Stomach (tissue), 9 donors: ENCODE measurements around the gene ARFGEF3. TPM values are rescaled to one million over a fixed set of nuclear protein-coding genes. Genes with fewer than 3 reads are reported as not detected.
A peak's percentile ranks its signal among the peaks of the same experiment; 100 is the strongest.
"Not testable (repeated sequence)": the region's sequence is repeated elsewhere in the genome, so short reads cannot be mapped to it uniquely, and the experiment has no call there.

Experiments used
- DNase-seq, 2 donors: peaks; one replicate each; pipeline versions ENCODE4 v3.0.0 to v3.0.0-alpha.2; 2013 to 2019
- H3K27ac ChIP-seq, 5 donors: fragments of 200-600 bp in 4 of 5; sonication (generic) in 4 of 5; one replicate each; pipeline ENCODE4 v1.5.1; 2013 to 2019; ENCODE audit warnings: mild to moderate bottlenecking in 1 of 5, moderate library complexity in 1 of 5
- H3K27me3 ChIP-seq, 3 donors: fragments of 200-600 bp; sonication (generic); one replicate each; pipeline ENCODE4 v1.5.1; 2017 to 2019; ENCODE audit warnings: mixed run types in 1 of 3
- H3K36me3 ChIP-seq, 4 donors: fragments of 200-600 bp; sonication (generic); 1 replicate in 3 of 4; 2 replicates in 1 of 4; pipeline ENCODE4 v1.5.1; 2016 to 2019
- H3K4me1 ChIP-seq, 4 donors: fragments of 200-600 bp; sonication (generic); one replicate each; pipeline ENCODE4 v1.5.1; 2016 to 2019
- H3K4me3 ChIP-seq, 4 donors: fragments of 200-600 bp; sonication (generic) in 3 of 4; one replicate each; pipeline ENCODE4 v1.5.1; 2016 to 2019; ENCODE audit warnings: mild to moderate bottlenecking in 1 of 4
- H3K9me3 ChIP-seq, 4 donors: fragments of 200-600 bp; sonication (generic); one replicate each; pipeline ENCODE4 v1.5.1; 2016 to 2019
- CTCF ChIP-seq, 7 experiments: fragments of 450-650 bp in 4 of 7; fragments of 200-600 bp in 3 of 7; sonication (generic) in 3 of 7; IDR thresholded peaks; one replicate each; pipeline ENCODE4 v1.5.1; 2016 to 2019; ENCODE audit warnings: antibody characterized with exemption in 7 of 7, control low read depth in 2 of 7, mild to moderate bottlenecking in 1 of 7
- EP300 ChIP-seq: sonication (generic); formaldehyde crosslinking; IDR thresholded peaks from one replicate; pipeline ENCODE4 v1.6.1; 2017; ENCODE audit warnings: antibody characterized with exemption
- POLR2A ChIP-seq, 4 donors: fragments of 450-650 bp; IDR thresholded peaks; one replicate each; pipeline ENCODE4 v1.6.1; 2016; ENCODE audit warnings: antibody characterized with exemption in 4 of 4, control low read depth in 2 of 4, mild to moderate bottlenecking in 1 of 4, moderate library complexity in 1 of 4
- POLR2AphosphoS5 ChIP-seq, 3 donors: sonication (generic); formaldehyde crosslinking; IDR thresholded peaks; one replicate each; pipeline ENCODE4 v1.6.1; 2016; ENCODE audit warnings: antibody characterized with exemption in 3 of 3
- WGBS, 5 donors: extraction: QIAGEN DNeasy Blood & Tissue Kit in 3 of 5; methylation state at CpG; one replicate each; pipeline versions ENCODE4 v1.1.5 to v1.1.7; 2013 to 2018; 5-methylcytosine and 5-hydroxymethylcytosine counted together
- intact Hi-C: fragments of 100-400 bp; cut with DNase I; formaldehyde crosslinking; loops from one replicate; pipeline ENCODE4 v1.15.1; 2023; ENCODE audit warnings: low total_unique reads
- polyA plus RNA-seq, 3 donors: library from polyadenylated mRNA; stranded (reverse); fragments of 200-250 nt; gene quantifications; one replicate each; pipeline ENCODE4 v1.2.3, GENCODE V29; 2013
- total RNA-seq, 5 donors: library from RNA; depleted of rRNA; stranded (reverse); fragments of >200 nt; gene quantifications; one replicate each; pipeline versions ENCODE4 v1.1.0 to v1.2.3, GENCODE V29; 2014 to 2016
- donor health status: healthy with polysubstance abuse.
- donor health status: Bipolar disorder and iron deficiency.
- donor health status: healthy.

The ARFGEF3 gene
- total and polyA plus RNA-seq, 8 donors: 3.2 to 44.6 (median 13.2) TPM

- no peak for DNase-seq
- intact Hi-C loops: loop anchor here (10.0 kb wide), 2 partner anchors 132 to 172 kb away; no protein-coding TSS in a partner anchor
These were observed 125.0 kb downstream of the ARFGEF3 start for GRCh38 chr6:138286698-138287097.

GRCh38 chr6:138287144-138287955 lies 125.6 kb downstream of the ARFGEF3 start:
- DNase-seq: peak; percentile 80 to 84
- no peak overlapping the region for H3K4me3 ChIP-seq
- no peaks in the 10 kb centered on the region for H3K9me3 ChIP-seq
- intact Hi-C loops: loop anchor here (10.0 kb wide), 2 partner anchors 133 to 173 kb away; no protein-coding TSS in a partner anchor
- WGBS, 5 donors: 58 to 71% (median 63%) methylated on average over 9 to 11 of the region's 11 CpGs
- H3K27me3 ChIP-seq: no peaks in the 10 kb centered on the region
- peaks cover 0 to 60% (median 36%) of the 10 kb centered on the region in 4 donors for H3K36me3 ChIP-seq
- no peak overlapping the region for H3K27ac ChIP-seq
- TF ChIP-seq CTCF (IDR thresholded peaks at IDR 0.05) (peak in 5 of 7 experiments; percentile 45 to 89 (median 64)), POLR2A (IDR thresholded peaks at IDR 0.05) (no peak), POLR2AphosphoS5 (IDR thresholded peaks at IDR 0.05) (peak in 2 of 3 donors; percentile 21 to 38), EP300 (no peak)
- H3K4me1 ChIP-seq: peaks cover 0 to 6% (median 0%) of the 10 kb centered on the region in 4 donors

More at GRCh38 chr6:138286698-138287097, 125.0 kb downstream of the ARFGEF3 start:
- Histone ChIP-seq H3K27me3 (no peaks in the 10 kb centered on the region), H3K27ac (no peak overlapping the region), H3K4me3 (no peak overlapping the region), H3K36me3 (peaks cover 0 to 58% (median 33%) of the 10 kb centered on the region in 4 donors), H3K4me1 (peaks cover 0 to 6% (median 0%) of the 10 kb centered on the region in 4 donors), H3K9me3 (no peaks in the 10 kb centered on the region)
- TF ChIP-seq EP300 (no peak), CTCF (IDR thresholded peaks at IDR 0.05) (no peak), POLR2AphosphoS5 (IDR thresholded peaks at IDR 0.05) (no peak), POLR2A (IDR thresholded peaks at IDR 0.05) (no peak)
- WGBS, 5 donors: 91 to 96% (median 95%) methylated on average over 17 of the region's 17 CpGs

GRCh38 chr6:138288428-138289085 lies 126.8 kb downstream of the ARFGEF3 start:
- H3K27me3 ChIP-seq, H3K4me1 ChIP-seq, DNase-seq, H3K9me3 ChIP-seq, H3K4me3 ChIP-seq, H3K27ac ChIP-seq: not testable (repeated sequence)
- 91 to 95% (median 94%) methylated on average over 6 of the region's 6 CpGs for WGBS, 5 donors
- H3K36me3 ChIP-seq: peaks cover 0 to 66% (median 40%) of the 10 kb centered on the region in 4 donors
- intact Hi-C loops: loop anchor here (10.0 kb wide), 2 partner anchors 134 to 174 kb away; no protein-coding TSS in a partner anchor

GRCh38 chr6:138289739-138290138 lies 128.0 kb downstream of the ARFGEF3 start:
- Histone ChIP-seq H3K36me3 (peaks cover 5 to 69% (median 49%) of the 10 kb centered on the region in 4 donors), H3K27me3 (no peaks in the 10 kb centered on the region), H3K4me3 (no peak overlapping the region), H3K4me1 (peaks cover 0 to 6% (median 0%) of the 10 kb centered on the region in 4 donors), H3K9me3 (no peaks in the 10 kb centered on the region), H3K27ac (no peak overlapping the region)
- intact Hi-C loops: loop anchor here (10.0 kb wide), 2 partner anchors 135 to 175 kb away; no protein-coding TSS in a partner anchor
- DNase-seq: peak; percentile 38 to 75
- 33 to 47% (median 42%) methylated on average over 6 of the region's 6 CpGs for WGBS, 5 donors
- TF ChIP-seq CTCF (IDR thresholded peaks at IDR 0.05) (peak in 2 of 7 experiments; percentile 6 to 22), POLR2AphosphoS5 (IDR thresholded peaks at IDR 0.05) (no peak)
